ENCODE data around the gene PSMC4.

Gene PSMC4

GRCh38 chr19:39963898-39964297, 7.1 kb upstream of the PSMC4 start:
- Histone ChIP-seq H3K27me3 (ENCODE audit: control insufficient read depth, insufficient read depth, low read length, poor library complexity, severe bottlenecking) (no peaks in the 10 kb centered on the region), H3K4me1 (ENCODE audit: control insufficient read depth, insufficient read depth, low read length) (no peaks in the 10 kb centered on the region), H3K36me3 (ENCODE audit: control insufficient read depth, insufficient read depth, low read length) (no peaks in the 10 kb centered on the region), H3K27ac (ENCODE audit: insufficient read depth, low read depth, low read length, poor library complexity, severe bottlenecking) (no peak overlapping the region), H3K9me3 (ENCODE audit: control insufficient read depth, low read length) (no peaks in the 10 kb centered on the region), H3K4me3 (ENCODE audit: insufficient read depth, low read depth, low read length) (no peak overlapping the region)
- 98 to 100% methylated on average over 1 of the region's 3 CpGs for WGBS, 2 experiments

DNA sequence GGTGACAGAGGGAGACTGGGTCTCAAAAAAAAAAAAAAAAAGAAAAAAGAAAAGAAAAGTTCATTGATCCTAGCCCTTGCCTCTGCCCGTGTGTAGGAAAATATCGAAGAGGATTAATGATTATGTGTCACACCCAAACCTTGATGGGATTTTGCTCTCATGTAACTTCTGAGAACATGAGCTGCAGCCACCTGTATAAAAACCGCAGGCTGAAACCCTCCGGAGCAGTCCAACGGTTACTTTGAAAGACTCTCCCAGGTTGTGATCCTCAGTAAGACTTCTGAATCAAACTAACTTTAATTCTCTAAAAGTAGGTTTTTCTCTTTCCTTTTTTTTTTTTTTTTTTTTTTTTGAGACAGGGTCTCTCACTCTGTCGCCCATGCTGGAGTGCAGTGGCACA, 4.3 kb upstream of the PSMC4 start:
- no peak overlapping the region for H3K4me3 ChIP-seq (ENCODE audit: insufficient read depth, low read depth, low read length)
- no peaks in the 10 kb centered on the region for H3K27me3 ChIP-seq (ENCODE audit: control insufficient read depth, insufficient read depth, low read length, poor library complexity, severe bottlenecking)
- WGBS, 2 experiments: 90 to 93% methylated on average over 6 of the region's 6 CpGs
- no peaks in the 10 kb centered on the region for H3K9me3 ChIP-seq (ENCODE audit: control insufficient read depth, low read length)
- no peak overlapping the region for H3K27ac ChIP-seq (ENCODE audit: insufficient read depth, low read depth, low read length, poor library complexity, severe bottlenecking)
- H3K4me1 ChIP-seq (ENCODE audit: control insufficient read depth, insufficient read depth, low read length): no peaks in the 10 kb centered on the region
- H3K36me3 ChIP-seq (ENCODE audit: control insufficient read depth, insufficient read depth, low read length): no peaks in the 10 kb centered on the region

DNA sequence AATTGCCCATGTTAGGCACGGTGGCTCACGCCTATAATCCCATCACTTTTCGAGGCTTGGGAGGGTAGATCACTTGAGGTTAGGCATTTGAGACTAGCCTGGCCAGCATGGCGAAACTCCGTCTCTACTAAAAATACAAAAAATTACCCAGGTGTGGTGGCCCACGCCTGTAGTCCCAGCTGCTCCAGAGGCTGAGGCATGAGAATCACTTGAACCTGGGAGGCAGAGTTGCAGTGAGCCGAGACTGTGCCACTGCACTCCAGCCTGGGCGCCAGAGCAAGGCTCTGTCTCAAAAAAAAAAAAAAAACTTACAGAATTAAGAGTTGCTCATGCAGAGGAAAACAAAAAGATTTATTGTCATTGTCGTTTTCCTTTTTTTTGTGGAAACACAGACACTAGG, 3.4 kb upstream of the PSMC4 start:
- H3K36me3 ChIP-seq (ENCODE audit: control insufficient read depth, insufficient read depth, low read length): no peaks in the 10 kb centered on the region

DNA sequence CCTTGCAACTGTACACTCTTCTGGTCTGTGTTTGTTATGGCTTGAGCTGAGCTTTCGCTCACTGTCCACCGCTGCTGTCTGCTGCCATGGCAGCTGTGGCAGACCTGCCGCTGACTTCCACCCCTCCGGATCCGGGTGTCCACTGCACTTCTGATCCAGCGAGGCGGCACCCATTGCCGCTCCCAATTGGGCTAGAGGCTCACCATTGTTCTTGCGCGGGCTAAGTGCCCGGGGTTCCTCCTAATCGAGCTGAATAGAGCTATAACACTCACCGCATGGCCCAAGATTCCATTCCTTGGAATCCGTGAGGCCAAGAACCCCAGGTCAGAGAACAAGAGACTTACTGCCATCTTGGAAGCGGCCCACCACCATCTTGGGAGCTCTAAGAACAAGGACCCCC, 2.2 kb upstream of the PSMC4 start:
- no peaks in the 10 kb centered on the region for H3K9me3 ChIP-seq (ENCODE audit: control insufficient read depth, low read length)
- H3K36me3 ChIP-seq (ENCODE audit: control insufficient read depth, insufficient read depth, low read length): peaks cover 7% of the 10 kb centered on the region
- H3K4me1 ChIP-seq (ENCODE audit: control insufficient read depth, insufficient read depth, low read length): no peaks in the 10 kb centered on the region
- H3K4me3 ChIP-seq (ENCODE audit: insufficient read depth, low read depth, low read length): no peak overlapping the region
- H3K27ac ChIP-seq (ENCODE audit: insufficient read depth, low read depth, low read length, poor library complexity, severe bottlenecking): no peak overlapping the region
- WGBS, 2 experiments: 96 to 97% methylated on average over 14 to 15 of the region's 15 CpGs
- H3K27me3 ChIP-seq (ENCODE audit: control insufficient read depth, insufficient read depth, low read length, poor library complexity, severe bottlenecking): no peaks in the 10 kb centered on the region

More for the DNA sequence above, 3.4 kb upstream of the PSMC4 start:
- Histone ChIP-seq H3K4me1 (ENCODE audit: control insufficient read depth, insufficient read depth, low read length) (no peaks in the 10 kb centered on the region), H3K27ac (ENCODE audit: insufficient read depth, low read depth, low read length, poor library complexity, severe bottlenecking) (no peak overlapping the region), H3K4me3 (ENCODE audit: insufficient read depth, low read depth, low read length) (no peak overlapping the region), H3K27me3 (ENCODE audit: control insufficient read depth, insufficient read depth, low read length, poor library complexity, severe bottlenecking) (no peaks in the 10 kb centered on the region), H3K9me3 (ENCODE audit: control insufficient read depth, low read length) (no peaks in the 10 kb centered on the region)
- WGBS, 2 experiments: 86 to 89% methylated on average over 9 of the region's 9 CpGs

GRCh38 chr19:39969266-39969665, 1.7 kb upstream of the PSMC4 start:
- WGBS, 2 experiments: 93 to 100% methylated on average over 5 to 6 of the region's 6 CpGs
- peaks cover 11% of the 10 kb centered on the region for H3K36me3 ChIP-seq (ENCODE audit: control insufficient read depth, insufficient read depth, low read length)
- no peak overlapping the region for H3K4me3 ChIP-seq (ENCODE audit: insufficient read depth, low read depth, low read length)
- H3K9me3 ChIP-seq (ENCODE audit: control insufficient read depth, low read length): no peaks in the 10 kb centered on the region
- H3K4me1 ChIP-seq (ENCODE audit: control insufficient read depth, insufficient read depth, low read length): no peaks in the 10 kb centered on the region
- H3K27me3 ChIP-seq (ENCODE audit: control insufficient read depth, insufficient read depth, low read length, poor library complexity, severe bottlenecking): no peaks in the 10 kb centered on the region
- H3K27ac ChIP-seq (ENCODE audit: insufficient read depth, low read depth, low read length, poor library complexity, severe bottlenecking): no peak overlapping the region

DNA sequence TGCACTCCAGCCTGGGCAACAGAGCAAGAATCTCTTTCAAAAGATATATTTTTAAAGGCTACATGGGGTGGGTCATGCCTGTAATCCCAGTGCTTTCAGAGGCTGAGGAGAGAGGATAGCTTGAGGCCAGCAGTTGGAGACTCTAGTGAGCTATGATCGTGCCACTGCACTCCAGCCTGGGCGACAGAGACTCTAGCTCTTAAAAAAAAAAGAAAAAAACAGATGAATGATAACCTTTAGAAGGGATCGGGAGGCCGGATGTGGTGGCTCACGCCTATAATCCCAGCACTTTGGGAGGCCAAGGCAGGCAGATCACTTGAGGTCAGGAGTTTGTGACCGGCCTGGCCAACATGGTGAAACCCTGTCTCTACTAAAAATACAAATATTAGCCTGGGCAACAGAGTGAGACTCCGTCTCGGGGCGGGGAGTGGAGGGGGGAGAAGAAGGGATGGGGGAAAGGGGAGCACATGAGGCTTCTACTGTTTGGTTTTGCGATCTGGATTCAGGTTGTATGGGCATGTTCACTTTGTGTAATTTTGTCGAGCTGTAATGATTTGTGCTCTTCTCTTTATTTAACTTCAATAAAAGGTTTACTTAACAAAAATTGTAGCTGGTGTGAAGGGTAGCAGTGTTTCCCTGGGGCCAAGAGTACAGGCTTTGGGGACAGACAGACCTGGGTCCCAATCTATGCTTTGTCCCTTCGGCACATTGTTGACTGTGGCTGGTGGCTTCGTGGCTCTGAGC, 1.1 kb upstream of the PSMC4 start:
- Histone ChIP-seq H3K27me3 (ENCODE audit: control insufficient read depth, insufficient read depth, low read length, poor library complexity, severe bottlenecking) (no peaks in the 10 kb centered on the region), H3K4me1 (ENCODE audit: control insufficient read depth, insufficient read depth, low read length) (no peaks in the 10 kb centered on the region), H3K9me3 (ENCODE audit: control insufficient read depth, low read length) (no peaks in the 10 kb centered on the region), H3K4me3 (ENCODE audit: insufficient read depth, low read depth, low read length) (peak overlapping the region; percentile 66), H3K36me3 (ENCODE audit: control insufficient read depth, insufficient read depth, low read length) (peaks cover 17% of the 10 kb centered on the region), H3K27ac (ENCODE audit: insufficient read depth, low read depth, low read length, poor library complexity, severe bottlenecking) (no peak overlapping the region)
- 85 to 88% methylated on average over 12 to 13 of the region's 13 CpGs for WGBS, 2 experiments

DNA sequence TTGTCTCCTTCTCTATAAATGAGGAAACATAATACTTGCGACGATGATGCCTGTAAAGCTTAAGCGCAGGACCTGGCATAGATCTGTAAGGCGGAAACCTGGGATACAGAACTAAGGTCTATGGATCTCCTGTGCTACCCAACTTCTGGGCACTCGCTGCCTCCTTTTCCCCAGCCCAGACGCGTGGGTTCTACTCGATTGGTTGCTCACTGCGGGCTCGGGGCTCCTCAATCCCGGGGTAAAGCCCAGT, 615 bp upstream of the PSMC4 start:
- Histone ChIP-seq H3K9me3 (ENCODE audit: control insufficient read depth, low read length) (no peaks in the 10 kb centered on the region), H3K27ac (ENCODE audit: insufficient read depth, low read depth, low read length, poor library complexity, severe bottlenecking) (no peak overlapping the region), H3K4me1 (ENCODE audit: control insufficient read depth, insufficient read depth, low read length) (no peaks in the 10 kb centered on the region), H3K27me3 (ENCODE audit: control insufficient read depth, insufficient read depth, low read length, poor library complexity, severe bottlenecking) (no peaks in the 10 kb centered on the region), H3K36me3 (ENCODE audit: control insufficient read depth, insufficient read depth, low read length) (peaks cover 22% of the 10 kb centered on the region), H3K4me3 (ENCODE audit: insufficient read depth, low read depth, low read length) (peak overlapping the region; percentile 66)
- 22 to 24% methylated on average over 11 of the region's 11 CpGs for WGBS, 2 experiments

GRCh38 chr19:39971380-39972035, 543 bp downstream of the PSMC4 start:
- Histone ChIP-seq H3K27me3 (ENCODE audit: control insufficient read depth, insufficient read depth, low read length, poor library complexity, severe bottlenecking) (no peaks in the 10 kb centered on the region), H3K9me3 (ENCODE audit: control insufficient read depth, low read length) (no peaks in the 10 kb centered on the region), H3K4me3 (ENCODE audit: insufficient read depth, low read depth, low read length) (peak overlapping the region; percentile 66), H3K27ac (ENCODE audit: insufficient read depth, low read depth, low read length, poor library complexity, severe bottlenecking) (no peak overlapping the region), H3K36me3 (ENCODE audit: control insufficient read depth, insufficient read depth, low read length) (peaks cover 27% of the 10 kb centered on the region), H3K4me1 (ENCODE audit: control insufficient read depth, insufficient read depth, low read length) (no peaks in the 10 kb centered on the region)
- 4 to 5% methylated on average over 21 of the region's 21 CpGs for WGBS, 2 experiments

GRCh38 chr19:39974377-39975155, 3.6 kb downstream of the PSMC4 start:
- Histone ChIP-seq H3K4me3 (ENCODE audit: insufficient read depth, low read depth, low read length) (no peak overlapping the region), H3K27me3 (ENCODE audit: control insufficient read depth, insufficient read depth, low read length, poor library complexity, severe bottlenecking) (no peaks in the 10 kb centered on the region), H3K9me3 (ENCODE audit: control insufficient read depth, low read length) (no peaks in the 10 kb centered on the region), H3K27ac (ENCODE audit: insufficient read depth, low read depth, low read length, poor library complexity, severe bottlenecking) (no peak overlapping the region), H3K36me3 (ENCODE audit: control insufficient read depth, insufficient read depth, low read length) (peaks cover 30% of the 10 kb centered on the region), H3K4me1 (ENCODE audit: control insufficient read depth, insufficient read depth, low read length) (no peaks in the 10 kb centered on the region)
- WGBS, 2 experiments: 95 to 97% methylated on average over 24 of the region's 24 CpGs

GRCh38 chr19:39982883-39983282, 11.9 kb downstream of the PSMC4 start:
- no peak overlapping the region for H3K27ac ChIP-seq (ENCODE audit: insufficient read depth, low read depth, low read length, poor library complexity, severe bottlenecking)
- no peaks in the 10 kb centered on the region for H3K4me1 ChIP-seq (ENCODE audit: control insufficient read depth, insufficient read depth, low read length)
- no peaks in the 10 kb centered on the region for H3K27me3 ChIP-seq (ENCODE audit: control insufficient read depth, insufficient read depth, low read length, poor library complexity, severe bottlenecking)
- 80 to 100% methylated on average over 1 of the region's 1 CpG for WGBS, 2 experiments
- H3K4me3 ChIP-seq (ENCODE audit: insufficient read depth, low read depth, low read length): no peak overlapping the region
- H3K36me3 ChIP-seq (ENCODE audit: control insufficient read depth, insufficient read depth, low read length): peaks cover 12% of the 10 kb centered on the region
- no peaks in the 10 kb centered on the region for H3K9me3 ChIP-seq (ENCODE audit: control insufficient read depth, low read length)
